Ishikawa (cell line): ENCODE data around the gene IWS1.

Experiments used
- CREB1 ChIP-seq: IDR thresholded peaks from 2 replicates; pipeline ENCODE4 v1.6.1; 2012; ENCODE audit warnings: low read depth
- EGR1 ChIP-seq: IDR thresholded peaks from 2 replicates; pipeline ENCODE4 v1.6.1; 2012
- EP300 ChIP-seq: IDR thresholded peaks from 2 replicates; pipeline ENCODE4 v1.6.1; 2012; ENCODE audit warnings: borderline replicate concordance
- FOXM1 ChIP-seq: IDR thresholded peaks from 2 replicates; pipeline ENCODE4 v1.6.1; 2012; ENCODE audit warnings: low read depth, borderline replicate concordance
- RAD21 ChIP-seq: IDR thresholded peaks from 2 replicates; pipeline ENCODE4 v1.6.1; 2012; ENCODE audit warnings: low read depth
- YY1 ChIP-seq: IDR thresholded peaks from 2 replicates; pipeline ENCODE4 v1.6.1; 2012; ENCODE audit warnings: low read depth

DNA sequence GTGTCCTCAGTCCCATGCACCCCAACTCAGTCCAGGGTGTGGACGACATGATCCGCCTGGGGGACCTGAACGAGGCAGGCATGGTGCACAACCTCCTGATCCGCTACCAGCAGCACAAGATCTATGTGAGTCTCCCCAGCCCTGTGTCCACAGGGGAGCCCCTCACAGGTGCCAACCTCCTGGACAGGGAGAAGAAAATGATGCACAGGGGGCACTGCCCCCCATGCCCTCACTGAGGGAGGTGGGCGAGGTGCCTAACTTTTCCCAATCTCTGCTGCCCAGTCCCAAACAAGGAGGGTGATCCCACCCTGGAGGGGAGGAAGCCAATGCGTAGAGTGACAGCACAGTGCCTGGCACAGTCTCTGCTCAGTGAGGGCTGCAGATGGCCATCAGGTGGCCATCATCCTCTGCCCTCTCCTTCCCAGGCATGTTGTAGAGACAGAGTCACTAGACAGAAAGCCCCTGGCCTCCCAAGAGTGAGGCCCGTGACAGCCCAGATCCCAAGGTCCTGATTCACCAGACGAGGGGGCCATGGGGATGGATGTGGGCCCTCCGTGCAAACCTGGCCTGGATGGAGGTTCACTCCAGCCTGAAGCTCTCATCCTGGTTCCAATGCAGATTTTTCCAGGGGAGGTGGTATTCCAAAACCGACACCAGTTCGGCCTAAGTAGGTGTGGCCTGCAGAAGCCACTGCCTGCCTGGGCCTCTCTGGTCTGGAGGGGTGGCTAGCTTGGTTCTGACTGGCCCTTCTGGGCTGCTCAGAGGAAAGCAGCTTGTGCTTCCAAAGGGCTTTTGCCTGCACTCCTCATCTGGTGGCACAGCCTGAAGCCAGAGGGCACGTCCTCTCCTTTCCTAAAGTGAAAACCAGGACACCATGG lies 39.2 kb upstream of the IWS1 start:
- TF ChIP-seq EP300: no peak
- no peak for TF ChIP-seq FOXM1
- no peak for TF ChIP-seq YY1
- no peak for TF ChIP-seq RAD21
- TF ChIP-seq EGR1: no peak
- no peak for TF ChIP-seq CREB1
